SK-N-MC (cell line): Measurements from ENCODE around the gene MCUR1.

Experiments
- EZH2 ChIP-seq: fragments of 200-600 bp; sonication (generic); IDR thresholded peaks from one replicate; pipeline ENCODE4 v1.6.1; 2017; ENCODE audit warnings: antibody characterized with exemption
- POLR2AphosphoS5 ChIP-seq: IDR thresholded peaks from 2 replicates; pipeline ENCODE4 v1.6.1; 2012; ENCODE audit warnings: mild to moderate bottlenecking, low read depth, low read length, borderline replicate concordance

- no peak for TF ChIP-seq EZH2
- TF ChIP-seq POLR2AphosphoS5 = no peak
These were observed 51.5 kb downstream of the MCUR1 start for GRCh38 chr6:13762611-13763441.
